Transverse colon (tissue), 4 donors: ENCODE results near the gene GPLD1.

Experiments used
- CTCF ChIP-seq, 5 experiments: fragments of 200-600 bp in 3 of 5; fragments of 450-650 bp in 2 of 5; sonication (generic) in 3 of 5; IDR thresholded peaks; 1 replicate in 2 of 5; 2 replicates in 3 of 5; pipeline ENCODE4 v1.5.1; 2016 to 2017; ENCODE audit warnings: antibody characterized with exemption in 5 of 5, inconsistent platforms in 3 of 5, mild to moderate bottlenecking in 2 of 5, moderate library complexity in 1 of 5
- EP300 ChIP-seq: sonication (generic); formaldehyde crosslinking; IDR thresholded peaks from one replicate; pipeline ENCODE4 v1.6.1; 2017; ENCODE audit warnings: antibody characterized with exemption, low read depth
- POLR2A ChIP-seq: fragments of 450-650 bp; IDR thresholded peaks from one replicate; pipeline ENCODE4 v1.6.1; 2016; ENCODE audit warnings: antibody characterized with exemption, mild to moderate bottlenecking, moderate library complexity
- POLR2AphosphoS5 ChIP-seq, 3 donors: sonication (generic); formaldehyde crosslinking; IDR thresholded peaks; one replicate each; pipeline ENCODE4 v1.6.1; 2016; ENCODE audit warnings: antibody characterized with exemption in 3 of 3

GRCh38 chr6:24458134-24458533 lies 31.2 kb downstream of the GPLD1 start:
- TF ChIP-seq POLR2A (no peak), CTCF (IDR thresholded peaks at IDR 0.05) (no peak), EP300 (no peak), POLR2AphosphoS5 (IDR thresholded peaks at IDR 0.05) (no peak)
